ENCODE results near the gene C5orf46.

Gene C5orf46

GRCh38 chr5:147901599-147902039 lies 4.7 kb downstream of the C5orf46 start:
- CTCF ChIA-PET = no interaction called here
- no peak for TF ChIP-seq CTCF (IDR thresholded peaks at IDR 0.05; ENCODE audit: insufficient read depth, low read length, missing control alignments)
- H3K4me3 ChIP-seq (ENCODE audit: low read depth, low read length) = no peak overlapping the region
- no peak for DNase-seq (ENCODE audit: low read depth, low spot score)
- POLR2A ChIA-PET = no interaction called here

GRCh38 chr5:147898875-147899401 lies 7.4 kb downstream of the C5orf46 start:
- ChIA-PET CTCF (no interaction called here), POLR2A (no interaction called here)
- no peak for DNase-seq (ENCODE audit: low read depth, low spot score)
- H3K4me3 ChIP-seq (ENCODE audit: low read depth, low read length) = no peak overlapping the region
- no peak for TF ChIP-seq CTCF (IDR thresholded peaks at IDR 0.05; ENCODE audit: insufficient read depth, low read length, missing control alignments)

- POLR2A ChIA-PET = no interaction called here
Observed at GRCh38 chr5:147895864-147896263, 10.5 kb downstream of the C5orf46 start.

GRCh38 chr5:147893820-147894219 lies 12.5 kb downstream of the C5orf46 start:
- CTCF ChIA-PET = no interaction called here
- DNase-seq (ENCODE audit: low read depth, low spot score) = no peak
- TF ChIP-seq CTCF (IDR thresholded peaks at IDR 0.05; ENCODE audit: insufficient read depth, low read length, missing control alignments) = no peak
- H3K4me3 ChIP-seq (ENCODE audit: low read depth, low read length) = no peak overlapping the region
- POLR2A ChIA-PET = no interaction called here

More at GRCh38 chr5:147895864-147896263, 10.5 kb downstream of the C5orf46 start:
- TF ChIP-seq CTCF (IDR thresholded peaks at IDR 0.05; ENCODE audit: insufficient read depth, low read length, missing control alignments) = no peak
- H3K4me3 ChIP-seq (ENCODE audit: low read depth, low read length) = no peak overlapping the region
- CTCF ChIA-PET = no interaction called here
- DNase-seq (ENCODE audit: low read depth, low spot score) = no peak

- no peak for DNase-seq (ENCODE audit: low read depth, low spot score)
- TF ChIP-seq CTCF (IDR thresholded peaks at IDR 0.05; ENCODE audit: insufficient read depth, low read length, missing control alignments) = no peak
- ChIA-PET POLR2A (no interaction called here), CTCF (no interaction called here)
- H3K4me3 ChIP-seq (ENCODE audit: low read depth, low read length) = no peak overlapping the region
Observed at GRCh38 chr5:147892696-147893296, 13.5 kb downstream of the C5orf46 start.

- ChIA-PET CTCF (interaction anchor here (0.6 to 0.9 kb wide), 2 partner anchors 843 to 845 kb away, joined by 3 read pairs; no protein-coding TSS in a partner anchor), POLR2A (no interaction called here)
- no peak overlapping the region for H3K4me3 ChIP-seq (ENCODE audit: low read depth, low read length)
- TF ChIP-seq CTCF (IDR thresholded peaks at IDR 0.05; ENCODE audit: insufficient read depth, low read length, missing control alignments) = no peak
- DNase-seq (ENCODE audit: low read depth, low spot score) = no peak
Observed at GRCh38 chr5:147887930-147888329, 18.4 kb downstream of the C5orf46 start.

All from AG04449 (cell line).